Spinal cord (tissue), 10 donors: Measurements from ENCODE around the gene RWDD2A. TPM values are rescaled to one million over a fixed set of nuclear protein-coding genes. Genes with fewer than 3 reads are reported as not detected.
A peak's percentile ranks its signal among the peaks of the same experiment; 100 is the strongest.

ENCODE experiments used
- DNase-seq, 6 donors: peaks; one replicate each; pipeline versions ENCODE4 v3.0.0 to v3.0.0-alpha.2; 2013 to 2015; ENCODE audit warnings: low spot score in 6 of 6, low read depth in 4 of 6
- H3K27ac ChIP-seq: one replicate; pipeline ENCODE4 v1.5.1; 2013; ENCODE audit warnings: low read depth, low read length, control low read depth
- H3K27me3 ChIP-seq: one replicate; pipeline ENCODE4 v1.6.1; 2013; ENCODE audit warnings: low read length; ENCODE audit not compliant: control insufficient read depth, insufficient read depth
- H3K36me3 ChIP-seq: one replicate; pipeline ENCODE4 v1.6.1; 2013; ENCODE audit warnings: low read length; ENCODE audit not compliant: control insufficient read depth, insufficient read depth
- H3K4me1 ChIP-seq: one replicate; pipeline ENCODE4 v1.6.1; 2013; ENCODE audit warnings: low read length; ENCODE audit not compliant: control insufficient read depth, insufficient read depth
- H3K4me3 ChIP-seq: one replicate; pipeline ENCODE4 v1.5.1; 2013; ENCODE audit warnings: low read depth, low read length, control low read depth
- H3K9me3 ChIP-seq: one replicate; pipeline ENCODE4 v1.6.1; 2013; ENCODE audit warnings: low read length; ENCODE audit not compliant: control insufficient read depth, insufficient read depth
- WGBS: methylation state at CpG from one replicate; pipeline ENCODE4 v1.1.5; 2013; ENCODE audit warnings: missing lambda C conversion rate; ENCODE audit not compliant: insufficient coverage; 5-methylcytosine and 5-hydroxymethylcytosine counted together
- polyA plus RNA-seq, 2 donors: library from polyadenylated mRNA; unstranded; fragments of 120-200 nt; gene quantifications; one replicate each; pipeline ENCODE4 v1.2.1, GENCODE V29; 2013; ENCODE audit not compliant: insufficient read length in 2 of 2
- total RNA-seq, 2 donors: library from RNA; depleted of rRNA in 1 of 2; stranded (reverse); fragments of 120-200 nt in 1 of 2; fragments of >200 nt in 1 of 2; gene quantifications; one replicate each; pipeline versions ENCODE4 v1.2.3 to v1.2.4, GENCODE V29; 2013 to 2014
- donor health status: healthy.

The RWDD2A gene
- total and polyA plus RNA-seq, 4 donors: 7.3 to 17.5 (median 13.4) TPM

GRCh38 chr6:83221276-83221675 is 28.1 kb downstream of the RWDD2A start:
- H3K4me3 ChIP-seq: no peak overlapping the region
- H3K27me3 ChIP-seq: no peaks in the 10 kb centered on the region
- H3K4me1 ChIP-seq: no peaks in the 10 kb centered on the region
- no peaks in the 10 kb centered on the region for H3K9me3 ChIP-seq
- DNase-seq: no peak
- no peak overlapping the region for H3K27ac ChIP-seq
- H3K36me3 ChIP-seq: no peaks in the 10 kb centered on the region
- WGBS: 100% methylated on average over 1 of the region's 1 CpG

DNA sequence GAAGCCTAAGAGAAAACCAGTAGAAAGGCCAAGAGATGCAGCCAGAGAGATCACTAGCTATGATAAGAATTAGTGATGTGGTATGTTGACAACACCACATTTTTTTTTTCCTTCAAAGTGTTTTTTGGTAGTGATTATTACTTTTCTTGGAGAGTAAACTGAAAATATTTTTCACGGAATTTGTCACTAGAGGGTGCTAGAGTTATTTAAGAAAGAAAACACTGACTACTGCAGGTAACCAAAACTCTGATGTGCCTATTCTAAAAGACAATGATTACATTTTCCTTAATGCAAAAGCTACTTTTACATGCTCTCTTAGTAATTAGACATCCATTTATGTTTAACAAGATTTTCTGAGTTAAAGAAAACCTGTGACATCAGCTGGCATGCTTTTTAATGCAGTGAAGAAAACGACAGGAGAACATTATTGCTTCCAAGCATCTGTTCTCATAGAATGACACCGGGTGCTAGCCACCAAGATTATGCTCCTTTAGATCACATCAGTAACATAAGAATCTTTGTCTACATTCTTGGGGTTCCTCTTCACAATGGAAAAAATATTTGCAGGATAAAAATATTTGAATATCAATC is 28.8 kb downstream of the RWDD2A start:
- Histone ChIP-seq H3K4me3 (no peak overlapping the region), H3K36me3 (no peaks in the 10 kb centered on the region), H3K4me1 (no peaks in the 10 kb centered on the region), H3K27me3 (no peaks in the 10 kb centered on the region), H3K27ac (no peak overlapping the region), H3K9me3 (no peaks in the 10 kb centered on the region)
- no CpG with 5 or more reads among the region's 3 CpGs for WGBS
- DNase-seq: peak; percentile 24 to 88 (median 39)

- no CpG with 5 or more reads among the region's 1 CpG for WGBS
- Histone ChIP-seq H3K27me3 (no peaks in the 10 kb centered on the region), H3K36me3 (no peaks in the 10 kb centered on the region), H3K4me3 (no peak overlapping the region), H3K9me3 (no peaks in the 10 kb centered on the region), H3K4me1 (no peaks in the 10 kb centered on the region), H3K27ac (no peak overlapping the region)
- DNase-seq: no peak
Observed at GRCh38 chr6:83226517-83226916, 33.4 kb downstream of the RWDD2A start.

GRCh38 chr6:83231146-83231545 is 38.0 kb downstream of the RWDD2A start:
- Histone ChIP-seq H3K27ac (no peak overlapping the region), H3K9me3 (no peaks in the 10 kb centered on the region), H3K4me1 (no peaks in the 10 kb centered on the region), H3K4me3 (no peak overlapping the region), H3K27me3 (no peaks in the 10 kb centered on the region), H3K36me3 (no peaks in the 10 kb centered on the region)
- peak in 1 of 6 donors; percentile 7 for DNase-seq
- WGBS: no CpG with 5 or more reads among the region's 1 CpG

GRCh38 chr6:83247471-83247870 is 54.3 kb downstream of the RWDD2A start:
- DNase-seq: no peak
- no peak overlapping the region for H3K27ac ChIP-seq
- H3K27me3 ChIP-seq: no peaks in the 10 kb centered on the region
- H3K4me1 ChIP-seq: no peaks in the 10 kb centered on the region
- H3K9me3 ChIP-seq: no peaks in the 10 kb centered on the region
- H3K4me3 ChIP-seq: no peak overlapping the region
- H3K36me3 ChIP-seq: no peaks in the 10 kb centered on the region
- WGBS: 90% methylated on average over 2 of the region's 3 CpGs

Other genes starting within 250 kb of the RWDD2A start
- gene UBE3D, start 127.5 kb upstream of the RWDD2A start, total RNA-seq: 10 to 100 TPM; 16.4 to 17.0 TPM
- 1 to 10 TPM; 7.5 to 8.2 TPM for gene UBE3D, start 127.5 kb upstream of the RWDD2A start, polyA plus RNA-seq
- 10 to 100 TPM; 56.0 to 79.8 TPM for gene DOP1A, start 125.7 kb upstream of the RWDD2A start, total RNA-seq
- gene DOP1A, start 125.7 kb upstream of the RWDD2A start, polyA plus RNA-seq: 10 to 100 TPM; 34.5 to 43.2 TPM
- gene PGM3, start 92 bp upstream of the RWDD2A start, total RNA-seq: 10 to 100 TPM; 57.4 to 88.2 TPM
- 10 to 100 TPM; 50.7 to 62.4 TPM for gene PGM3, start 92 bp upstream of the RWDD2A start, polyA plus RNA-seq
- gene ME1, start 237.7 kb downstream of the RWDD2A start, total RNA-seq: 10 to 100 TPM in 1 of 2 donors, 1 to 10 TPM in 1; 8.4 to 23.8 TPM
- gene ME1, start 237.7 kb downstream of the RWDD2A start, polyA plus RNA-seq: 10 to 100 TPM; 16.5 to 20.6 TPM